NCI-H1436 treated with DMSO at 0.1 percent for 48 hours (cell line): ENCODE data around the gene CD177.
"Not testable (repeated sequence)": the region's sequence is repeated elsewhere in the genome, so short reads cannot be mapped to it uniquely, and the experiment has no call there.

Source experiments
- DNase-seq: peaks from one replicate; lab custom pipeline; 2025; lab: John Stamatoyannopoulos, UW

The CD177 gene

DNA sequence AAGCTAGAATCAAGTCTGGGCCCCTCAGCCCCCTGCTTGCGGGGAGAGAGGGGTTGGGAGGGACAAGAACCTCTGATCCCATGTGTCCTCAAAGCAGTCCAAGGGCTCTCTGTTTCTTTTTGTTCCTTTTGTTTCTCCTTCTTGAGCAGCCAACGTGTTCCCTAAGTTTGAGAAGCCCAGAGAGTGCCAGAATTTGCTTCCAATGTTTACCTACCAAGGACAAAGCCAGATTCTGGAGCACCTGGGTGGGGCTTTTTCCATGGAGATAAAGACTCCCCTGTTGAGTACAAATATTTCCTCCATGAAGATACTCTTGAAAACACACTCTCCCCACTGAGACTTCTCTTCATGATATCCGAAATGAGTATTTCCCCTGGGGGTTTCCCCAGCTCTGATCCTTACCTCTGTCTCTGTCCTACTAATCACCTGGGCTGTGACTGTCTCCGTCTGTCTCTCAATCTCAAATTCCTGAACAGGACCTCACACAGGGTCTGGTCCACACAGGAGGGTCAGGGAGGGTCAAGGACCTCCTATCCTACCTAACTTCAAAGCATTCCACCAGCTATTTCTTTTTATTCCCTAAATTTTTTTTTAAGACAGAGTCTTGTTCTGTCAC lies 27.4 kb downstream of the CD177 start:
- no peak for DNase-seq

DNA sequence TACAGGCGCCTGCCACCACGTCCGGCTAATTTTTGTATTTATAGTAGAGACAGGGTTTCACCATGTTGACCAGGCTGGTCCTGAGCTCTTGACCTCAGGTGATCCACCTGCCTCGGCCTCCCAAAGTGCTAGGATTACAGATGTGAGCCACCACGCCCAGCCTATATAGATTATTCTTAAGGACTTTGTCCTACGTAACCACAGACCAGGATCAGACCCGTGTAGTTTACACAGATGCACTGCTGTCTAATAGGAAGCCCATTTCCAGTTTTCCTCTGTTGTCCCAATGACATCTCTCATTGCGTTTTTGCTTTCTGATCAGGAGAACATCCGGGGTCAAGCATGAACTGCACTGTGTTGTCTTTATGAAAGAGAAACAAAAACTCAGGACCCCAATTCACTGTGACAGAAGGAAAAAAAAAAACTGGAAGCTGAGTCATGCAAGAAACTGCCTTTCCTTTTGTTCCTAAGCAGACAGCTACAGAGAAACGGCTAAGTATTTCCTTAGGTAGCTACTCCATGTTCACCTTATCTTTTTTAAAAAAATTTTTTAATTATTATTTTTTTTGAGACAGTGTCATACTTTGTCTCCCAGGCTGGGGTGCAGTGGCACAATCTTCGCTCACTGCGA lies 29.2 kb downstream of the CD177 start:
- DNase-seq: not testable (repeated sequence)

DNA sequence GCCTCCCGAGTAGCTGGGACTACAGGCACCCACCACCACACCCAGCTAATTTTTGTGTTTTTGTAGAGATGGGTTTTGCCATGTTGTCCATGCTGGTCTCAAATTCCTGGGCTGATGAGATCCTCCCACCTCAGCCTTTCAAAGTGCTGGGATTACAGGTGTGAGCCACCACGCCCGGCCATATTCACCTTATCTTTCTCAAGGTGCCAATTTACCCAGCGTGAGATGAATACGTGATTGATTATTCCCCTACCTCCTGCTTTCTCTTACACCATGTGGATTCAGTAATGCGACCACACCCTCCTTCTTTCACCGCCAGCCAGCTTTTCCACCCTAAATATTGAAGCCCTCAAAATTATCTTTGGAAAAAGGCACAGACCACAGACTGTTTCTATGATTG lies 29.8 kb downstream of the CD177 start:
- DNase-seq: not testable (repeated sequence)

DNA sequence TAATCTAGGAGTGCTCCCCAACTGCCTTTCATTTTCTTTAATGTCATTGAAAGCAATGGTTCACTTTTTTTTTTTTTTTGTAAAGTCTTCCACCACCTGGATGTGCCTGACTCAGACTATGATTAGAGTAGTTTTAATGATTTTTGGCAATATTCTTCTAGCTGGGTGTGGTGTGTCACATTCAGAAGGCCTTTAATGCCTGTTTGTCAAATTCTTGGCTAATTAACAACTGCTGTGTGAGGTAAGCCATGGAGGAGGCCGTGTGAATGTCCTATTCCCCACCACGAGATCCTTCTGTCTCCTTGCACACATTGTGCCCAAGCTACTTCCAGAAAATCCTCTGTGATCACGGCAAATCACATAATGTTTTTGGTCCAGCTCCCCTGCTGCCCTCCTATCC lies 30.3 kb downstream of the CD177 start:
- not testable (repeated sequence) for DNase-seq

DNA sequence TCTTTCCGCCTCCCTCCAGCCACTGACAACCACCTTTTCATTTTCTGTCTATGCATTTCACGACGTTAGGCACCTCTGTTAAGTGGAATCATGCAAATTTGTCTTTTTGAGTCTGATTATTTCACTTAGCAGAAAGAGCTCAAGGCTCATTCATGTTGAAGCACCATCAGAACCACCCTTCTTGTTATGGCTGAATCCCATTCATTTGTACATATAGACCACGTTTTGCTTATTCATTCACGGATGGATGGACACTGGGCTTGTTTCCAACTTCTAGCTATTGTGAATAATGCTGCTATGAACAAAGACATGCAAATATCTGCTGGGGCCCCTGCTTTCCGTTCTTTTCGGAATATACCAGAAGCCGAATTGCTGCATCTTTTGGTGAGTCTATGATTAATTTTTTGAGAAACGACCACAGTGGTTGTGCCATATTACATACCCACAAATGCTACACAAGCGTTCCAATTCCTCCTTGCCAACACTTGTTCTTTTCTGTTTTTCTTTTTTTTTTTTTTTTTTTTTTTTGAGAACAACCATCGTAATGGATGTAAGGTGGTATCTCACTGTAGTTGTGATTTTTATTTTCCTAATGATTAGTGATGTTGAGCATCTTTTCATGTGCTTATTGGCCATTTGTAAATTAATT lies 37.5 kb downstream of the CD177 start:
- DNase-seq: not testable (repeated sequence)

DNA sequence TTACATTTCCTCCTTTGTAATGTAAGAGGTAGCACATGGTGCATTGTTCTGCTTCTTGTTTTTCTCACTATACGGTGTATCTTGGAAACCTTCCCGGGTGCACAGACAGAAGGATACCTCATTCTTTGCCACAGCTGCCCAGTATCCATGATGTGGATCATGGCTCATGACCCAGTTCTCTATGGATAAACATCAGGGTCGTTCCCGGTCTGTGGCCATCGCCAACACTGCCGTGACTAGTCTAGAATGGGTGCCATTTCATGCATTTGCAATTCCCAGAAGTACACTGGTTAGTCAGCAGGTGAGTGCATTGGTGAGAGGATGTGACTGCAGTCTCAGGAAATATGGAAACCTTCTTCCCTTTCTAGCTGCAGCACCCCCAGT lies 38.1 kb downstream of the CD177 start:
- not testable (repeated sequence) for DNase-seq

DNA sequence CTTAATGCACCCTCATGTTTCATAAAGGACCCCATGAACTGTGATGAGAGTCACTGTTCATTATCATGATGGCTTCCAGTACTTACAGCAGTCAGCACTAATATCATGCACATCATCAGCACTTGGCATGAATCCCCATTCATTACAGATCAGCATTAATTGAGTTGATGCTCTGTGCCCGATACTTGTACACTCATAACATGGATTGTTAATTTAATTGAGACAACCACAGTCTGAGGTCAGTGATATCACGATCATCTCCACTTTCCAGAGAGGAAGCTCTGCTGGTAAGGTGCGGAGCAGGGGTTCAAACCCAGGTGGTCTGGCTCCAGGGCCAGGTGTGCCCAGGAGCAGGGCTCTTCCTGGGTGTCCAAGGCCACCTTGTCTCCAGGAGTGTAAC lies 40.0 kb downstream of the CD177 start:
- DNase-seq: not testable (repeated sequence)

DNA sequence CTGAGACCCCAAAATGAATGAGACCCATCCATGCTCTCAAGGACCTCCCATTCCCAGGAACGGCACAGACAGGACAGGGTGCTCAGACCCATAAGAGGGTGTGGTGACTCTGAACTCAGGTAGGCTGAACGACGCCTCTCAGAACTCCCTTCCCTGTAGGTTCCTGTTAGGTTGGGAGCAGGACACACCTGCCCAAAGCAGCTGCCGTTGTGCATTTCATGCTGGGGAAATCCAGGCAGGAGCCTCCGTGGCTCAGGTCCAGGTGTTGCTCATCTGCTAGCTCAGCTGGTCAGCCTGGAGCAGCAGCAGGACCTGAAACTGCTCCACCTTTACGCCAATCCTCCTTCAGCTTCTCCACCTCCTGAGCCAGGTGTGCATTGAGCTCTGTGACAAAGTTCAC lies 42.1 kb downstream of the CD177 start:
- no peak for DNase-seq

DNA sequence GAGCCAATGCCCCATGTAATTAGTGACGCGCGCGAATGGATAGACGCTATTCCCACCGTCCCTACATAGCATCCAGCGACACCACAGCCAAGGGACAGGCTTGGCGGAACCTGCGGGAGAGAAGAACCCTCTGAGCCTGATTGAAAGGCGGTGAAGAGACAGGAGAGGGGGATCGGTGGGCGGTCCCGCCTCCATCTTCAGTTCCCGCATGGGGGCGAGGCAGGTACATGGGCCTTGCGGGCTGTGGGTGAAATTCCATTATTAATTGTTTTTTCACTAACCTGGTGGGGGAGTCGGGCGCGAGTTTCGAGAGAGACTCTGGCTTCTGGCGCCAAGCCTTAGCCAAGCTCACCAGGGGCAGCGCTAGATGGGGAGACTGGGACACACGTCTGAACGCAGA lies 52.8 kb downstream of the CD177 start:
- no peak for DNase-seq

DNA sequence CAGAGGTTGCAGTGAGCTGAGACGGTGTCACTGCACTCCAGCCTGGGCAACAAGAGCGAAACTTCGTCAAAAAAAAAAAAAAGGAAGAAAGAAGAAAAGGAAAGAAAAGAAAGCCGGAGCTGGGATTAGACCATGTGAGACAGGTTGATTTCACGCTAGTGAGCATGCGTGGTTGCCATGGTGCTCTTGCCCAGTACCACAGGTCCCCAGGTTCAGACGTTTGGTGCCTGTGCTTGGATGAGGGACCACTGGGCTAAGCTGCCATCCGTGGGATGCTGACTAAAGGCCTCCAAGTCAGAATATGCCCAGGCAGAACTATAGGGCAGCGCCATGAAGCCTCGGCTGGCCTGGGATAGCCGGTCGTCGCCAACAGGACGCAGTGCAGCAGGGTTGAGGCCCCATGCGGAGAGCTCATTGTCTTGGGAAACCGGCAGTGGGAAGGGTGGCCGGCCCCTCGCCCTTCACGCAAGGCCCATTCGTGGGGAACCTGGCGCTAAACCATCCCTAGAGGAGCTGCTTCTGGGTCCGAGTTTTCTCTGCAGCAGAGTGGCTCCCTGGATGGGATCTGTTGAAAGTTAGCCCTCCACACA lies 54.0 kb downstream of the CD177 start:
- no peak for DNase-seq

DNA sequence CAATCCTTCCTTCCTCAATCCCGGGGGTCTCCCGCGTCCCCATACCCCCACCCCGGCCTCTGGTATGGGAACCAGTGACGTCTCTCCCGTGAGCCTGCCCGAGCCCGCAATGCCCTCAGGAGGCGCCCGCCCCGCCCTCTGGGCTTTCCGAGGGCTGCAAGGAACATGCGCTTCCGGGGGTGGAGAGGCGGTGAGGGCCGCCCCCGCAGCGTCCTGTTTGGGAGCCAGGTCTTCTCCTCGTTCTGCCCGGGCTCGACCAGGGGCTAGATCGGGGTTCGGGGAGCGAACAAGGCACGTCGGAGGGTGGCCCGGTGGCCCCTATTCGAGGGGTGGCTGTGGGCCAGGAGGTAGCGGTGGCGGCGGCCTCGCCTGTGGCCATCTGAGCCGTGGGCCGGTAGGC lies 54.6 kb downstream of the CD177 start:
- DNase-seq: no peak

DNA sequence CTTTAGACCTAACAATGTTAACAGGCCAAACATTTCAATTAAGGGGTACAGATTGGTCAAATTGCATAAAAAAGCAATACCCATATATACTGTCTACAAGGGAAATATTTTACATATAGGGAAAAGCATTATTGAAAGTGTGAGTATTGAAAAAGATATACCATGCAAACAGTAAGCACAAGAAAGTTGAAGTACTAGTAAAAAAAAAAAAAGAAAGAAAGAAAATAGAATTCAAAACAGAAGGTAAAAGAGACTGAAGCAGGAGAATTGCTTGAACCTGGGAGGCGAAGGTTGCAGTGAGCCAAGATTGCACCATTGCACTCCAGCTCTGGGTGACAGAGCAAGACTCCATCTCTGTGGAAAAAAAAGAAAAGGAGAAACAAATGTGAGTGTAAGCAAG lies 55.9 kb downstream of the CD177 start:
- DNase-seq: no peak

DNA sequence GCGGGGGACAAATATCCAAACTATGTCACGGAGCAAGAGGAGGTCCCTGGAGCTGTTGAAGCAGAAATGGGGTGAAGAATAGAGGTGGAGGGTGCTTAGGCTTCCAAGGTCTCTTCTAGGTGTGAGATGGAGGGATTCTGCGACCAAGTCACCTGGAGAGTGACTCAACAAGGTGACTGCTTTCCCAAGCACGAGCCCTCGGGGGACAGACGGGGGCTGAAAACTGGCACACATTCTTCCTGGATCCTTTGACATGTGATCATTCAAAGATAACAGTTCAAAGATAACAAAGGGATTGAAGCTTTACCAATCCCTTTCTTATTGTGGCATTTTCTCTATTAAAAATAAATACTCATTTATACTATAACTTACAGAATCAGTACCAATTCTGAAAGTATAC lies 59.0 kb downstream of the CD177 start:
- DNase-seq: no peak
